Prostate gland (tissue), 2 donors: ENCODE data around the gene MICAL3.
"Not testable (repeated sequence)": the region's sequence is repeated elsewhere in the genome, so short reads cannot be mapped to it uniquely, and the experiment has no call there.

ENCODE experiments used
- CTCF ChIP-seq, 4 experiments: fragments of 200-600 bp in 2 of 4; fragments of 450-650 bp in 2 of 4; sonication (generic) in 2 of 4; IDR thresholded peaks; 1 replicate in 3 of 4; 2 replicates in 1 of 4; pipeline ENCODE4 v1.5.1; 2016 to 2019; ENCODE audit warnings: antibody characterized with exemption in 4 of 4, mild to moderate bottlenecking in 2 of 4, moderate library complexity in 2 of 4
- POLR2A ChIP-seq: fragments of 450-650 bp; IDR thresholded peaks from one replicate; pipeline ENCODE4 v1.6.1; 2016; ENCODE audit warnings: antibody characterized with exemption, mild to moderate bottlenecking
- POLR2AphosphoS5 ChIP-seq: sonication (generic); formaldehyde crosslinking; IDR thresholded peaks from one replicate; pipeline ENCODE4 v1.6.1; 2017; ENCODE audit warnings: antibody characterized with exemption

DNA sequence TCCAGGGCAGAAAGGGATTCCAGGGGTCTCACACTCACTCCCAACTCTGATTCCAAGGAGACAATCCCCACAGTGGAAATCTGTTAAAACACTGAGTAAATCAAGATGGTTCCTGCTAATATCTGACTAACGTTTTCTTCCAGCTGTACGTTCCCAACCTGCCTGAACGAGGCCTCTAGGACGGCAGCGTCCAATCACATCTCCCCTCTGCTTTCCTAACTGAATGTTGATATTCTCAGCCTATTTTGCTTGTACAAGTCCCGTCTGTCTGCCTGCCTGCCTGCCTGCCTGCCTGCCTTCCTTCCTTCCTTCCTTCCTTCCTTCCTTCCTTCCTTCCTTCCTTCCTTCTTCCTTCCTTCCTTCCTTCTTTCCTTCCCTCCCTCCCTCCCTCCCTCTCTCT, 39.4 kb upstream of the MICAL3 start:
- not testable (repeated sequence) for TF ChIP-seq CTCF (IDR thresholded peaks at IDR 0.05); POLR2AphosphoS5; POLR2A
